Esophagus muscularis mucosa (tissue), 4 donors: ENCODE measurements around the gene RETREG3.

Experiments used
- EP300 ChIP-seq: sonication (generic); formaldehyde crosslinking; IDR thresholded peaks from one replicate; pipeline ENCODE4 v1.6.1; 2017; ENCODE audit warnings: antibody characterized with exemption
- POLR2A ChIP-seq: fragments of 450-650 bp; IDR thresholded peaks from one replicate; pipeline ENCODE4 v1.6.1; 2017; ENCODE audit warnings: antibody characterized with exemption, moderate library complexity, mild to moderate bottlenecking, low read depth
- POLR2AphosphoS5 ChIP-seq, 2 donors: sonication (generic); formaldehyde crosslinking; IDR thresholded peaks; one replicate each; pipeline ENCODE4 v1.6.1; 2017; ENCODE audit warnings: antibody characterized with exemption in 2 of 2
- TF ChIP-seq, protein P1 (sequence below), 3 experiments: fragments of 200-600 bp in 2 of 3; fragments of 450-650 bp in 1 of 3; sonication (generic) in 2 of 3; IDR thresholded peaks; one replicate each; pipeline ENCODE4 v1.5.1; 2017 to 2019; ENCODE audit warnings: antibody characterized with exemption in 3 of 3, mild to moderate bottlenecking in 2 of 3, moderate library complexity in 1 of 3

DNA sequence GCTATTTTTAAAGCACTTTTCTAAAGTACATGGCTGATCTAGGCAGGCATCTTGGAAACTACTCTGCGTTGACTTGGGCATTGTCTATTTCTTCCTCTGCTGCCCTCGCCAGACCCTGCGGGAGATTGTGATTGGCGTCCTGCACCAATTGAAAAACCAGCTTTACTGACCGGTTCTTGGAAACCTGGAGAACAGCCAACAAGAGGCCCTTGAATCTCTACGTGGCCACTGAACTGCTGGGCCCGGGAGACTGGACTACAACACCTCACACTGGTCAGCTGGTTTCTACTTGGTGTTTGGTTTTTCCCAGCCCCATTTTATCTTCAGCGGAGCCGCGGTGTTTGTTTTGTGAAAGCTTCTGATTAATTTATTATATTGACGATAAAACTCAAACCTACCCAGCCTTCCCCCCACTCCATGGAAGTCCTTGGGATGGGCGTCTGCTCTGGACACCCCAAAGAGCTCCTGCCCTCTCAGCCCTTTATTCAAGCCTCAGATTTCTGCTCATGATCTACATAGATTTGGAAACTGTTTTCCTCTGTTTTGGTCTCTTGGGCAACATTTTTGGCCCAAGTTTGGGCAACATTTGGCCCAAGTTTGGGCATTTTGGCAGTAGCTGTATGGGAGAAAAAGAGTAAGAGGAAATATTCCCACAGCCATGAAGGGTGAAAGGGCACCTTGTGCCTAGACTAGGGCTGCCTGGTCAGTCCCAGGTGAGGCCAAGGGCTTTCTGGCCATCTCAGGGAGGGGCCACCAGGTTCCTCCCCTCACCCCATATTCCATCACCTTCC lies 37.5 kb downstream of the RETREG3 start:
- TF ChIP-seq POLR2A (no peak), POLR2AphosphoS5 (IDR thresholded peaks at IDR 0.05) (no peak), EP300 (no peak)
- TF ChIP-seq, protein P1, sequence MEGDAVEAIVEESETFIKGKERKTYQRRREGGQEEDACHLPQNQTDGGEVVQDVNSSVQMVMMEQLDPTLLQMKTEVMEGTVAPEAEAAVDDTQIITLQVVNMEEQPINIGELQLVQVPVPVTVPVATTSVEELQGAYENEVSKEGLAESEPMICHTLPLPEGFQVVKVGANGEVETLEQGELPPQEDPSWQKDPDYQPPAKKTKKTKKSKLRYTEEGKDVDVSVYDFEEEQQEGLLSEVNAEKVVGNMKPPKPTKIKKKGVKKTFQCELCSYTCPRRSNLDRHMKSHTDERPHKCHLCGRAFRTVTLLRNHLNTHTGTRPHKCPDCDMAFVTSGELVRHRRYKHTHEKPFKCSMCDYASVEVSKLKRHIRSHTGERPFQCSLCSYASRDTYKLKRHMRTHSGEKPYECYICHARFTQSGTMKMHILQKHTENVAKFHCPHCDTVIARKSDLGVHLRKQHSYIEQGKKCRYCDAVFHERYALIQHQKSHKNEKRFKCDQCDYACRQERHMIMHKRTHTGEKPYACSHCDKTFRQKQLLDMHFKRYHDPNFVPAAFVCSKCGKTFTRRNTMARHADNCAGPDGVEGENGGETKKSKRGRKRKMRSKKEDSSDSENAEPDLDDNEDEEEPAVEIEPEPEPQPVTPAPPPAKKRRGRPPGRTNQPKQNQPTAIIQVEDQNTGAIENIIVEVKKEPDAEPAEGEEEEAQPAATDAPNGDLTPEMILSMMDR (IDR thresholded peaks at IDR 0.05) = no peak
